Esophagus muscularis mucosa (tissue), 3 donors: ENCODE results near the gene SEPTIN5.

Experiments
- EP300 ChIP-seq: sonication (generic); formaldehyde crosslinking; IDR thresholded peaks from one replicate; pipeline ENCODE4 v1.6.1; 2017; ENCODE audit warnings: antibody characterized with exemption
- TF ChIP-seq, protein P1 (sequence below), 3 experiments: fragments of 200-600 bp in 2 of 3; fragments of 450-650 bp in 1 of 3; sonication (generic) in 2 of 3; IDR thresholded peaks; one replicate each; pipeline ENCODE4 v1.5.1; 2017 to 2019; ENCODE audit warnings: antibody characterized with exemption in 3 of 3, mild to moderate bottlenecking in 2 of 3, moderate library complexity in 1 of 3

DNA sequence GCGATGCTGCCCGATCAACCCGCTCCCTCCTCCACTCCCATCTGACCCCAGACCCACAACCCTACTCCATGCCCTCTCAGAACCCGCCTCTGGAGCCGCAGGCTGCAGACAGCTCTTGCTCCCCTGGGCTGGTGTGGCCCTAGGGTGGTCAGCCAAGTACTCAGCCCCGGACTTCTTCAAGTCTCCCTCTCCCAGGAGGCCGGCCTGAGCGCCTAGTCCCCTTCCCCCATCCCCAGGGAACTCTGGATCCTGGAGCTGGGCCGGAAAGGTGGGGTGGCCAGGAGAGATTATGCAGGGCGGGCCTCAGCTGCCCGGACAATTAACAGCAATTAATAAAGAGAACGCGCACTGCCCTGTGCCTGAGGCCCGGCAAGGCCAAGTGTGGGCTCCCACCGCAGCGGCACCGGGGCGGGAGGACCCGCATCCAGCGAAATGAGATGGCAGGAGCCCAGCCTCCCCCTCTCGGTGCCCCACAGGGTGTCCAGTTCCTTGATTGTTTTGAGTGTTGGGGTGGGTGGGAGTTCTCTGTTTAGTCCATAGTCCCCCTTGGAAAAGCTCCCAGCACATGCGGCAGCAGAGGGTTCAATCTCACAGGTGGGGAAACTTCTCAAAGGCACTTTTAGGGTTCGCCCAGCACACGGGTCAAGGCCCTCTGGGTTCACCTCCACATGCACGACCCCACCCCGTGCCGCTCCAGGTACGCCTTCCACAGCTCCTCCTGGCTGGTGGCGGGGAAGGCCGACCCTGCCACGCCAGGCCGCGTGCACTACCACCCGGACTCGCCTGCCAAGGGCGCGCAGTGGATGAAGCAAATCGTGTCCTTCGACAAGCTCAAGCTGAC lies 49.4 kb downstream of the SEPTIN5 start:
- TF ChIP-seq, protein P1, sequence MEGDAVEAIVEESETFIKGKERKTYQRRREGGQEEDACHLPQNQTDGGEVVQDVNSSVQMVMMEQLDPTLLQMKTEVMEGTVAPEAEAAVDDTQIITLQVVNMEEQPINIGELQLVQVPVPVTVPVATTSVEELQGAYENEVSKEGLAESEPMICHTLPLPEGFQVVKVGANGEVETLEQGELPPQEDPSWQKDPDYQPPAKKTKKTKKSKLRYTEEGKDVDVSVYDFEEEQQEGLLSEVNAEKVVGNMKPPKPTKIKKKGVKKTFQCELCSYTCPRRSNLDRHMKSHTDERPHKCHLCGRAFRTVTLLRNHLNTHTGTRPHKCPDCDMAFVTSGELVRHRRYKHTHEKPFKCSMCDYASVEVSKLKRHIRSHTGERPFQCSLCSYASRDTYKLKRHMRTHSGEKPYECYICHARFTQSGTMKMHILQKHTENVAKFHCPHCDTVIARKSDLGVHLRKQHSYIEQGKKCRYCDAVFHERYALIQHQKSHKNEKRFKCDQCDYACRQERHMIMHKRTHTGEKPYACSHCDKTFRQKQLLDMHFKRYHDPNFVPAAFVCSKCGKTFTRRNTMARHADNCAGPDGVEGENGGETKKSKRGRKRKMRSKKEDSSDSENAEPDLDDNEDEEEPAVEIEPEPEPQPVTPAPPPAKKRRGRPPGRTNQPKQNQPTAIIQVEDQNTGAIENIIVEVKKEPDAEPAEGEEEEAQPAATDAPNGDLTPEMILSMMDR (IDR thresholded peaks at IDR 0.05): no peak
- no peak for TF ChIP-seq EP300
